Smooth muscle cell (in vitro differentiated cells): ENCODE data around the gene CAMK2N1. TPM values are rescaled to one million over a fixed set of nuclear protein-coding genes. Genes with fewer than 3 reads are reported as not detected.
A peak's percentile ranks its signal among the peaks of the same experiment; 100 is the strongest.
"Not testable (repeated sequence)": the region's sequence is repeated elsewhere in the genome, so short reads cannot be mapped to it uniquely, and the experiment has no call there.

ENCODE experiments used
- DNase-seq: peaks from one replicate; lab custom pipeline; 2025; ENCODE audit not compliant: unreplicated experiment; lab: John Stamatoyannopoulos, UW
- H2AFZ ChIP-seq: fragments of 200-600 bp; sonication (generic); 2 replicates; pipeline ENCODE4 v1.6.0; 2016; ENCODE audit warnings: antibody characterized with exemption, low read depth, mild to moderate bottlenecking
- H3F3A ChIP-seq: fragments of 200-600 bp; sonication (generic); 2 replicates; pipeline ENCODE4 v1.6.0; 2017; ENCODE audit warnings: antibody characterized with exemption, low read depth
- H3K27ac ChIP-seq: fragments of 200-600 bp; sonication (generic); 2 replicates; pipeline ENCODE4 v1.5.1; 2016; ENCODE audit warnings: low read depth, mild to moderate bottlenecking
- H3K27me3 ChIP-seq: fragments of 200-600 bp; sonication (generic); 2 replicates; pipeline ENCODE4 v1.6.1; 2016; ENCODE audit warnings: low read depth, mild to moderate bottlenecking
- H3K36me3 ChIP-seq: fragments of 200-600 bp; sonication (generic); 2 replicates; pipeline ENCODE4 v1.5.1; 2016; ENCODE audit warnings: low read depth
- H3K4me1 ChIP-seq: fragments of 200-600 bp; sonication (generic); 2 replicates; pipeline ENCODE4 v1.5.1; 2016; ENCODE audit warnings: low read depth
- H3K4me2 ChIP-seq: fragments of 200-600 bp; sonication (generic); 2 replicates; pipeline ENCODE4 v1.6.0; 2016; ENCODE audit warnings: mild to moderate bottlenecking
- H3K4me3 ChIP-seq: fragments of 200-600 bp; sonication (generic); 2 replicates; pipeline ENCODE4 v1.5.1; 2016; ENCODE audit warnings: mild to moderate bottlenecking
- H3K79me2 ChIP-seq: fragments of 200-600 bp; sonication (generic); 2 replicates; pipeline ENCODE4 v1.6.0; 2016; ENCODE audit warnings: low read depth, mild to moderate bottlenecking
- H3K9ac ChIP-seq: fragments of 200-600 bp; sonication (generic); 2 replicates; pipeline ENCODE4 v1.6.0; 2016; ENCODE audit warnings: low read depth
- H3K9me3 ChIP-seq: fragments of 200-600 bp; sonication (generic); replicated peaks from 2 replicates; pipeline ENCODE4 v1.5.1; 2016; ENCODE audit warnings: low read depth
- H4K20me1 ChIP-seq: fragments of 200-600 bp; sonication (generic); 2 replicates; pipeline ENCODE4 v1.6.0; 2016; ENCODE audit warnings: low read depth
- WGBS: methylation state at CpG from one replicate; pipeline ENCODE4 v1.1.7; 2016; ENCODE audit warnings: low lambda C conversion rate; 5-methylcytosine and 5-hydroxymethylcytosine counted together
- polyA plus RNA-seq: library from polyadenylated mRNA; unstranded; fragments of >200 nt; fragmentation: Nextera tagmentation; extraction: Ambion mirVana; gene quantifications from 2 replicates; pipeline ENCODE4 v1.2.1, GENCODE V29; 2016
- total RNA-seq: library from RNA; depleted of rRNA; stranded (reverse); fragments of >200 nt; gene quantifications from 2 replicates; pipeline ENCODE4 v1.2.3, GENCODE V29; 2014
- TF ChIP-seq, protein P1 (sequence below): fragments of 200-600 bp; sonication (generic); IDR thresholded peaks from 2 replicates; pipeline ENCODE4 v1.5.1; 2017; ENCODE audit warnings: borderline replicate concordance, mild to moderate bottlenecking, antibody characterized with exemption; ENCODE audit not compliant: insufficient read depth, poor library complexity, severe bottlenecking

The CAMK2N1 gene
- total and polyA plus RNA-seq, 2 experiments from 2014 or later, result 11.0 to 13.2 TPM

DNA sequence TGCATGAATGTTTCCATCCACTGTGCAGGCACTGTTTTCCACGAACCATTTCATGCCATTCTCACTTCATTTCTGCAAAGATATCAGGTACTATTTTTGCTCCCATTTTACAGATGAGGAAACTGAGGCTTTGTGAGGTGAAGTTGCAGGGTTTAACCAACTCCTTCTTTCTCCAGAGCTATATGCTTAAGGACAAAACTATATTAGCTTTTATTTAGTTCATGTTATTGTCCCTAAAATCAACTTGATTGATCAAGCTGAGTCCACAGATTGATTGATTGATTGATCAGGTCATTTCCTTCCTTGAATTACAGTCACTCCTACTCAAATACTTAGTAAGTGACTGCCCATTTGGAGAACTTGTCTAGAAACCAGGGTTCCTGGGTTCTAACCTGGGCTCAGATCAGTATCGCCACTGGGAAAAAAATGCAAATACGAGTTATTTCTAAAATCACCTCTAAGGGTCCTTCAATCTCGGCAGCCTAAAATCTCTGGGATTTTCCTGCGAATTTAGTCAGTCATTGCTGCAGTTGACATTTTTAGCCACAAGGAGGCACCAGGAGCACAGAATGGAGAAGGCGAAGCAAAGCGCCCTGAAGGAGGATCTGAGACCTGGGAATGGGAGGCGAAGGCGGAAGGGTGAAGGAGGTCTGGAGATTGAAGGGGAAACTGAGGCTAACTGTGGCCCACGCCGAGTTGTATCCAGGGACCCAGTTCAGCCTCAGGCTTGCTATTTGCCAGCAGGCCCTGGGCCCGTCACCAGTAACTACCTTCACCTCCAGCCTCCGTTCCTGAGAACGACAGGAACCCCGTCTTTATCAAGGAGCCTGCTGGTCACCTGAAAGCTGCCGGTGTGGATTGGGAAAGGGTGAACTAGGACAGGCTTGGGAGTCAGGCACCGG is 36.2 kb upstream of the CAMK2N1 start:
- H3K27me3 ChIP-seq, result peaks cover 34% of the 10 kb centered on the region
- WGBS, result 28% methylated on average over 17 of the region's 17 CpGs
- no peak overlapping the region for H3K9ac ChIP-seq
- no peaks in the 10 kb centered on the region for H3K79me2 ChIP-seq
- H3K4me1 ChIP-seq, result no peaks in the 10 kb centered on the region
- H3K9me3 ChIP-seq, result no peaks in the 10 kb centered on the region
- DNase-seq, result peak; percentile 37
- no peaks in the 10 kb centered on the region for H4K20me1 ChIP-seq
- no peak overlapping the region for H3K27ac ChIP-seq
- no peaks in the 10 kb centered on the region for H3K36me3 ChIP-seq
- H3K4me2 ChIP-seq, result peak overlapping the region; percentile 69
- H3K4me3 ChIP-seq, result no peak overlapping the region
- H3F3A ChIP-seq, result no peaks in the 10 kb centered on the region
- H2AFZ ChIP-seq, result no peak overlapping the region
- TF ChIP-seq, protein P1, sequence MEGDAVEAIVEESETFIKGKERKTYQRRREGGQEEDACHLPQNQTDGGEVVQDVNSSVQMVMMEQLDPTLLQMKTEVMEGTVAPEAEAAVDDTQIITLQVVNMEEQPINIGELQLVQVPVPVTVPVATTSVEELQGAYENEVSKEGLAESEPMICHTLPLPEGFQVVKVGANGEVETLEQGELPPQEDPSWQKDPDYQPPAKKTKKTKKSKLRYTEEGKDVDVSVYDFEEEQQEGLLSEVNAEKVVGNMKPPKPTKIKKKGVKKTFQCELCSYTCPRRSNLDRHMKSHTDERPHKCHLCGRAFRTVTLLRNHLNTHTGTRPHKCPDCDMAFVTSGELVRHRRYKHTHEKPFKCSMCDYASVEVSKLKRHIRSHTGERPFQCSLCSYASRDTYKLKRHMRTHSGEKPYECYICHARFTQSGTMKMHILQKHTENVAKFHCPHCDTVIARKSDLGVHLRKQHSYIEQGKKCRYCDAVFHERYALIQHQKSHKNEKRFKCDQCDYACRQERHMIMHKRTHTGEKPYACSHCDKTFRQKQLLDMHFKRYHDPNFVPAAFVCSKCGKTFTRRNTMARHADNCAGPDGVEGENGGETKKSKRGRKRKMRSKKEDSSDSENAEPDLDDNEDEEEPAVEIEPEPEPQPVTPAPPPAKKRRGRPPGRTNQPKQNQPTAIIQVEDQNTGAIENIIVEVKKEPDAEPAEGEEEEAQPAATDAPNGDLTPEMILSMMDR, result peak; percentile 93

GRCh38 chr1:20519609-20520262 is 33.7 kb upstream of the CAMK2N1 start:
- DNase-seq, H4K20me1 ChIP-seq, H3K4me1 ChIP-seq, H3K27ac ChIP-seq, H3K4me3 ChIP-seq, H3K9ac ChIP-seq, H3K36me3 ChIP-seq, H3K79me2 ChIP-seq, H3F3A ChIP-seq, H3K4me2 ChIP-seq, H2AFZ ChIP-seq, H3K9me3 ChIP-seq: not testable (repeated sequence)
- H3K27me3 ChIP-seq, result peaks cover 19% of the 10 kb centered on the region
- 58% methylated on average over 7 of the region's 7 CpGs for whole genome bisulfite sequencing

DNA sequence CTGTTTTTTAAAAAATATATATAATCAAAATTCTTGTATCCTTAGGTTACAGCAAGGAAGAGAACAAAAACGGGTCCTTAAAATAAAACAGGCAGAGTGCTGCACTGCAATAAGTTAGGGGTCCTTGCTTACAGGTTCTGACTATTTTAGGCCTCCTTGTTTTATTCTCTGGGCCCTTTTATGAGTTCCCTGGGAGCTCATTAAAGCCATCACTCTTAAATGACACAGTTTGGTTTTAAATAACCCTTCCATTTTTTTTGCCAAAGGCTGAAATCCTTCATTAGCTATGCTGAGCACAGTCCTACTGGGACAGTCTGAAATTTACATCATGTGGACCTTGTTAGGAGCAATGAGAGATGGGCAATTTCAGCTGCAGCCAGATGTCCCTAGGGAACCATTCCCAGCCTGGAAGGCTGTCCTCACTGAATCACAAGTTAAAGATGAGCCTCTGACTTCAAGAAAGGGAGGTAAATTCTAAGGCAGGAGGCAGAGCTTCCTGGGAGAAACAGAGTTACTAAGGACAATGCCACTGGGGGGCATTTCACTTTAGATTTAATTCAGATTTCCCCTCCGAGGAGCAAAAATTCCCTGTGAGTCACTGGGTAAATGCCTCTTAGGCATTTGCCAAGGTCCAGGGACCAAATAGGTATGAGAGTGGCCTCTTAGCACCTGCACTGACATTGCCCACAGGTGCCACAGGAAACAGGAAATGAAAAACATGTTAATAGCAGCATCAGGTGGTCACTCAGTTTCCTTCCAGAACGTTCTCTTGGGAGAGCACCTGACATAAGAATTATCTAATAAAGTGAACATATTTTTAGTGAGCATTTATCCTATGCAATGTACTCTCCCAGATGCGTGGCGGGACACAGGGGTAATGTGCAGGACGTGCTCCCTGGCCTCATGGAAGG is 25.8 kb upstream of the CAMK2N1 start:
- Histone ChIP-seq H3K9me3 (no peaks in the 10 kb centered on the region), H3K36me3 (no peaks in the 10 kb centered on the region), H3K4me2 (no peak overlapping the region), H2AFZ (no peak overlapping the region), H3K4me1 (peaks cover 9% of the 10 kb centered on the region), H3K27ac (no peak overlapping the region), H3K9ac (no peak overlapping the region), H3K79me2 (peaks cover 12% of the 10 kb centered on the region), H3K4me3 (no peak overlapping the region), H3F3A (no peaks in the 10 kb centered on the region), H3K27me3 (peaks cover 40% of the 10 kb centered on the region), H4K20me1 (no peaks in the 10 kb centered on the region)
- DNase-seq, result no peak
- WGBS, result 68% methylated on average over 6 of the region's 6 CpGs
- TF ChIP-seq, protein P1, result no peak

DNA sequence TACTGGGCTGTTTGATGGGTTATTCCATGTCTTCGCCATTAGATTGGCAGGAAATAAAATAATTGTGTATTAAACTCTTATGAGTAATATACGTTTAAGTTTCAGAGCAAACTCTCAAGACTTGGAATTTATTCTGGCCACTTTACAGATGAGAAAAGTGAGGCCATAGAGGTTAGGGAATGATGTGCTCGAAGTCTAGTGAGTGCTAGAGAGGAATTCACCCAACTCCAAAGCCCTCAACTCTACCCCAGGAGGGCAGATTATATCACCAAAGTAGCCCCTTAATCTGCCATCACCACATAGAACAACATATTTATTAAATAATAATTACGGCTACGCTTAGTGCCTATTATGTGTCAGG is 22.4 kb upstream of the CAMK2N1 start:
- TF ChIP-seq, protein P1, result no peak
- Histone ChIP-seq H3K79me2 (peaks cover 45% of the 10 kb centered on the region), H4K20me1 (peaks cover 25% of the 10 kb centered on the region), H3K4me2 (peak overlapping the region; percentile 99), H3K4me3 (peak overlapping the region; percentile 93), H3K4me1 (peaks cover 10% of the 10 kb centered on the region), H2AFZ (peak overlapping the region; percentile 100), H3K27me3 (peaks cover 38% of the 10 kb centered on the region), H3F3A (no peaks in the 10 kb centered on the region), H3K9me3 (no peaks in the 10 kb centered on the region), H3K9ac (peak overlapping the region; percentile 96), H3K36me3 (no peaks in the 10 kb centered on the region), H3K27ac (peak overlapping the region; percentile 83)
- WGBS, result 78% methylated on average over 5 of the region's 5 CpGs
- DNase-seq, result no peak
